ENCODE results near the gene SNX11.

- TF ChIP-seq CTCF (conservative IDR thresholded peaks at IDR 0.05 in 1 of 2, IDR thresholded peaks at IDR 0.05 in 1 of 2; ENCODE audit: low read depth in 1 of 2, low read length in 2 of 2): no peak
- no peak for TF ChIP-seq EZH2 (IDR thresholded peaks at IDR 0.05; ENCODE audit: low read length, missing control alignments)
These were observed 14.5 kb downstream of the SNX11 start for GRCh38 chr17:48121923-48122664.
